UCSD-AML1 (cell line): Measurements from ENCODE around the gene VPS50.

Experiments
- DNase-seq: peaks from one replicate; lab custom pipeline; 2025; ENCODE audit not compliant: unreplicated experiment; lab: John Stamatoyannopoulos, UW

VPS50 gene

GRCh38 chr7:93238131-93238530 is 6.0 kb downstream of the VPS50 start:
- DNase-seq, result no peak

GRCh38 chr7:93238748-93239147 is 6.6 kb downstream of the VPS50 start:
- DNase-seq, result no peak

DNA sequence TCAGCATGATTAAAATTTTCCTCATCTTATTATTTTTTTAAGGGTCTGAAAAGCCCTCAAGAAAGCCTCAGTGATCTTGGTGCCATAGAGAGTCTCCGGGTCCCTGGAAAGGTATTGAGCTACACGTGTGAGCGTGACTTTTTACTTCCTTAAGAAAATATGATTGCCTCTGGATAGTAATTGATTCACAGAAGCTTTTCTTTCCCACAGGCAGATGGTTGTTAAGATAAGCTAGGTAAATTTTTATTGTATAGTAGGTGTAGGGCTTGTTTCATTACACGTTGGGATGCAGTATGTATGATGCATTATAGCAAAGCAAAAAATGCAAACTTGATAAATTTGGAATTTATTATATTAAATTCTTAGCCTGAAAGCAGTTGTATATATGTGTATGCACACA is 7.7 kb downstream of the VPS50 start:
- no peak for DNase-seq

GRCh38 chr7:93242106-93242505 is 9.9 kb downstream of the VPS50 start:
- no peak for DNase-seq

DNA sequence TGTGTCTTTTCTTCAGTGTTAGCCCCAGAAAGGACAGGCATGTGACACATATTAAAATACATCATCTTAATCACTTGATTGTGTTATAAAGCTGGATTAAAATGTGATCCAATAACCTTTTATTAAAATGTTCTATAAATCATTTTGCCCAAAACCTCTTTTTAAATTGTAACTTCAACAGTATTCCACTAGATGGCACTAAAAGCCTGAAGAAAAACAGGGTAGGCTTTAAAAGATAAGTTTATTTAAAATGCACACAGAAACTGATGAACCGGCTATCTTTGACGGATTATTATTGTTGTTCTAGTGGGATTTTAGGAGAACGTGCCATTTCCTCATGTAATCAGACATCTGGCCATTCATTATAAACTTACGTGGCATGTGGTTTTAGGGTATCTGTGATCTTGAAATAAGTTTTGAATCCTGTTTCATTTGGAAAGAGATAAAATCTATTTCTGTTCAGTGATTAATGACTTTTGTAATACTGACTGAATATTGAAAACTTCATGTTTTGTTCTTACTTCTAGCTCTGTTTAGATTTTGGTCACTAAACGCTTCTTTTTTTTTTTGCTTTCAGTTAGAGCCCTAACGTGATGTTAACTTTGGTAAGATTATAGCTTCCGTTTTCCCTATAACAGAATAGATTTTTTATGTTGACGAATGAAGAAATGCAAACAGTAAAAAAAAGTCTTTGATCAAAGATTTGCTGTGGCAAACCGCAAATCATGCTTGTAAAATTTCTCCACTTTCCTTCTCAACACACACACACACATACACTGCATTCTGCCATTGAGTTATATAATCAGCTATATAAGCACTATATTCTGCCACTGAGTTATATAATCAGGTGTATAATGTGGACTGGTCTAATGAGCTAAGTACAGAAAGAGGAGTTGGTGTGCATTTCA is 13.6 kb downstream of the VPS50 start:
- DNase-seq, result no peak

- DNase-seq, result no peak
Observed at GRCh38 chr7:93249491-93250148, 17.5 kb downstream of the VPS50 start.

DNA sequence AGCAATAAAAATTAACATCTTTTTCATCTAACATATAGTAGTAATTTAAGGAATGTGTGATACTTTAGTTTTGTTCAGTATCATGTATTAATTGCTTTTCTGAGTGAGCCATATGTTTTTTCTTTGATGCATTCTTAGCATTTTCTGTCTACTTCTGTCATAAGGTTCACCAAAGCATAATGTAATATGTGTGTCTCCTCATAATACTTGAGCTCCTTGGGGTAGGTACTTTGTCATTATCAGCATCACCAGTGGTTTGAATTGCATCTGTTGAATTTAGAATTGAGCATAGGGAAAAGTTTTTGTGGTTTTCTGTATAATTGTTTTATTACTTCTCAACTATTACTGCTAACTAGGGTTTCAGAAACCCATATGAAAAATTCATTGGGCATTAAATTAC is 26.5 kb downstream of the VPS50 start:
- DNase-seq, result no peak

- DNase-seq, result no peak
Observed at GRCh38 chr7:93262535-93262934, 30.4 kb downstream of the VPS50 start.

- no peak for DNase-seq
Observed at GRCh38 chr7:93265220-93265619, 33.1 kb downstream of the VPS50 start.

- DNase-seq, result no peak
Observed at GRCh38 chr7:93279541-93279940, 47.4 kb downstream of the VPS50 start.

DNA sequence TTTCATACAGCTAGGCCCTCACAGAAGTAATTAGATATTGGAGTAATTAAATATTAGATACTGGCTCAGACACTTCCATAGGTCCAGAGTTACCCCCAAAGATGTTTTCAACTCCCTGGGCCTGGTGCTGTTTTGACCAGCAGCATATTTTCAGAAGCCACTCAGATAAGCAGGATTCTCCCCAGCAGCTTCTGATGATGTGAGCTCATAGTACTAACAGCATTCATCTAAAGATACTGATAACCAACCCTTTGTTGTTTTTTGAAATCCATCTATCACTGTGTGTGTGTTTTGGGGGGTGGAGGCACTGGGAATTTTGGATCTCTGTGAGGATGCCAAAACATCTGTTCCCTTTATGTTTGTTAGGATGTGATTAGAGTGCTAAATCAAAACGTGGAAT is 52.7 kb downstream of the VPS50 start:
- DNase-seq, result no peak

DNA sequence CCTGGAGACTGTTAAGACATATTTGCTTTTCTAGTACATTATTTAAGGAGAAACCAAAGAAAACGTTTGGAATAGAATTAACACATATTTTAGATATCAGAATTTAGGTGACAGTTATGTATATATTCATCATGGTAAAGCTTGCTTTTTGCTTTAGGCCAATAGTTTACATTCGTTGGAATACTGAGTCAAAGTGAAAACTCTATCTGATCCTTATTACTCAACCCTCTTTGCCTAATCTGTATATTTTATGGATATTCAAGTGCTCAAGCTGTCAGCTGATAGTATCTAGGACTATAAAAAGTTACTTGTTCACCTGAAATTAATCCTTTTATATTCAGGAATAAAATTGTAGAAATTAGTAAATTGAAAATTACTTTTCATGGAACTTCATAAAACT is 61.1 kb downstream of the VPS50 start:
- no peak for DNase-seq

GRCh38 chr7:93298206-93298605 is 66.0 kb downstream of the VPS50 start:
- DNase-seq, result no peak

GRCh38 chr7:93298671-93299070 is 66.5 kb downstream of the VPS50 start:
- no peak for DNase-seq

- no peak for DNase-seq
Observed at GRCh38 chr7:93301736-93302135, 69.6 kb downstream of the VPS50 start.

DNA sequence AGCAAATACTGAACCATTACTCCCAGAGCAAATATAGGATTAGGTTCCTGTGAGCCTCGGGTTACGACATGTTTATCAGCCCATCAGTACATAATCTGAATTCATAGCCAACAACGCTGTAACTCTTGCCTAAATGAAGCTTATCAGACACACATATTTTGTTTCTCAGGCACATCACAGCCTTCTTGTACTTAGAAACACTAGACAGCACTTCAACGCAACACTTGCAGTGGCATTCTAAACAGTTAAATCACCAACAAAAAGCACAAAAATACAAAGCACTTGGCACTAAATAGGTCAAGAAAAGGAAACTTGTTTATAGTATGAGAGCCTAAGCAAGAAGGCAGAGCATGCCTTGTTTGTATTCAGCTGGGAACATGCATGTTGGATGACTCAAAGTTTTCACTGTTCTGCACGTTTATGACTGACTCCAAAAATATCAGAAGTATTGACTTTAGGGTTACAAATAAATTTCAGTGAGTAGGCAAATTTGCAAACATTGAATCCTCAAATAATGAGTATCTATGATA is 75.0 kb downstream of the VPS50 start:
- no peak for DNase-seq

DNA sequence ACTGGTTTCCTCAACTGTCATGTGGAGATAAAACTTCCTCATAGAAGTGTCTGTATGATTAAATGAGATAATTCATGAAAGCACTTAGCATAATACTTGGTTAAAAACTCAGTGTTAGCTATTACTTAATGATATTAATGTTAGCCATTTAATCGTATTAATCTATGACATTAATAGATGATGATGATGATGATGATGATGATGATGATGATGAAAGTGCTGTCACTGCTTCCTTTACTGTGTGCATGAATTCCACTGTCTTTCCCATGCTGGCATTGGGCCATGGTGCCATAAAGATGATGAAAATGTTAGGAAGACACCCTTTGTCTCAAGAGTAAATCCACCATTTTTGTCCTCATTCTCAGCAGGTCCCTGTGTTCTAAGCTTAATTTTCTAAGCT is 75.8 kb downstream of the VPS50 start:
- DNase-seq, result no peak

DNA sequence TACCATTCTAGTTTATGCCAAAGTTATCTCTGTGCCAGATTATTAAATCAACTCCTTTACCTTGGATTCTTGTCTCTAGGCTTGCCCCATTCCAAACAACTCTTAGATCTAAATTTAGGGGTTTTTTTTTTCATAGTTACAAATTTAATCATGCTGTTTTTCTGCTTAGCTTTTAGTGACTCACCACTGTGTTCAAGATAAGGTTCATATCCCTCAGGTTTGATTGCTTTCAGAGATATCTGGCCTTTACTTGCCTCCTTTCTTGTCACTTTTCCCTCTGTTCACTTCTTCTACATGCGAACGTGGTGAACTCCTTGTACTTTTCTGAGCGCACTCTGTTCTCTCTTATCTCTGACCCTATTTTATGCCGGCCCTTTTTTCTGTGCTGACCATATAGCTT is 78.2 kb downstream of the VPS50 start:
- no peak for DNase-seq

DNA sequence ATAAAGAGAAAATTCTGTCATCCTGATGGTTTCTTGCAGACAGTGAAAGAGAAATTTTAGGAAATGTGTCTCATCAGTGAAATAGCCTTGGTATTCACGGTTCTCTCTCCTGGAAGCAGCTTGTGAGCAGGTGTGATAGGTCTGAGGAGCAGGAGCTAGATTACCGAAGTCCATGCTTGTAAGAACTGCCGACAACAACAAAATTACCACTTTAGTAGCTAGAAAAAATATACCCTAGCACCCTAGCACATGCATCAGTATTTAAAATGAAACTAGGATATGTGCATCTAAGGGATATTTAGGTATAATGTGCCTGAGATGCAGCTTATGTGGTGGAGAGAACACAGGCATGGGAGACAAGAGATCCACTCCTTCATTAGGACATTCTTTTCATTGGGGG is 82.3 kb downstream of the VPS50 start:
- DNase-seq, result no peak

GRCh38 chr7:93315896-93316295 is 83.7 kb downstream of the VPS50 start:
- DNase-seq, result no peak

GRCh38 chr7:93316730-93317129 is 84.6 kb downstream of the VPS50 start:
- no peak for DNase-seq

DNA sequence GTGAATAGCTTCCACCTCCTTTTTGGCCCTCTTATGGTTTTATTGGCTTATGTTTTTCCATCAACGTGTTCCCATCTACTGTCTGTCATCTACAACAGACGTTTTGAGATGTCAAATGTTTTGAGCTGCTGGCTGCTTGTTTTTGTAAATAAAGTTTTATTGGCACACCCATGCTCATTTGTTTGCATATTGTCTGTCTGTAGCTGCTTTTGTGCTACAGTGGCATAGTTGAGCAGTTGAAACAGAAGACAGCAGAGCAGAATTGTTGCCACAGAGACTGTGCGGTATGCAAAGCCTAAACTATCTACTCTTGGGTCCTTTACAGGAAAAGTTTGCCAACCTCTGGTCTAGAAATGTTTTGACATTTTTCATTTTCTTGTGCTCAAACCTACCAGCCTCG is 88.7 kb downstream of the VPS50 start:
- DNase-seq, result no peak
